GM12875 (cell line): Measurements from ENCODE around the gene TMEM87B.

ENCODE experiments used
- H3K4me3 ChIP-seq: one replicate; pipeline ENCODE4 v1.5.1; 2011; ENCODE audit warnings: low read depth, low read length, control low read depth
- TF ChIP-seq, protein P1 (sequence below): IDR thresholded peaks from 2 replicates; pipeline ENCODE4 v1.5.1; 2011; ENCODE audit warnings: low read depth, mild to moderate bottlenecking, control low read depth, inconsistent platforms, low read length, moderate library complexity, borderline replicate concordance; ENCODE audit not compliant: insufficient read depth

TMEM87B gene

DNA sequence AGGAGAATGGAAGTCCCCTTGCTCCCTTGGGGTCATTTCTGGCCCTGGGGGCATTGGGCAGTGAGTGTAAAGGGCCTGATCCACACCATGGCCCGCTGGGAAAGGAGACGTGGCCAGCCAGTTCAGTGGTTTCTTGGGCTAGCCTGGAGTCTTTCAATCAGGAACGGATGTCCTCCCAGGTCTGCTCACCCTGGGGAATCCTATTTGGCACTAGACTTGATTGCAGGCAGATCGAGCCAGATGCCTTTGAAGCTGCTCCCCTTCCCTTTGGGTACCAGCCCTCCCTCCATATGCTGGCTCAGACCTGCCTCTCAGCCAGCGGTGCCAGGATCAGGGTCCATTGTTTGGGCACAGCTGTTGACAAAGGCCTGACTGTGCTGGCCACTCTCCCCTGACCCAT is 94.1 kb downstream of the TMEM87B start:
- TF ChIP-seq, protein P1, sequence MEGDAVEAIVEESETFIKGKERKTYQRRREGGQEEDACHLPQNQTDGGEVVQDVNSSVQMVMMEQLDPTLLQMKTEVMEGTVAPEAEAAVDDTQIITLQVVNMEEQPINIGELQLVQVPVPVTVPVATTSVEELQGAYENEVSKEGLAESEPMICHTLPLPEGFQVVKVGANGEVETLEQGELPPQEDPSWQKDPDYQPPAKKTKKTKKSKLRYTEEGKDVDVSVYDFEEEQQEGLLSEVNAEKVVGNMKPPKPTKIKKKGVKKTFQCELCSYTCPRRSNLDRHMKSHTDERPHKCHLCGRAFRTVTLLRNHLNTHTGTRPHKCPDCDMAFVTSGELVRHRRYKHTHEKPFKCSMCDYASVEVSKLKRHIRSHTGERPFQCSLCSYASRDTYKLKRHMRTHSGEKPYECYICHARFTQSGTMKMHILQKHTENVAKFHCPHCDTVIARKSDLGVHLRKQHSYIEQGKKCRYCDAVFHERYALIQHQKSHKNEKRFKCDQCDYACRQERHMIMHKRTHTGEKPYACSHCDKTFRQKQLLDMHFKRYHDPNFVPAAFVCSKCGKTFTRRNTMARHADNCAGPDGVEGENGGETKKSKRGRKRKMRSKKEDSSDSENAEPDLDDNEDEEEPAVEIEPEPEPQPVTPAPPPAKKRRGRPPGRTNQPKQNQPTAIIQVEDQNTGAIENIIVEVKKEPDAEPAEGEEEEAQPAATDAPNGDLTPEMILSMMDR, result no peak
- no peak overlapping the region for H3K4me3 ChIP-seq

DNA sequence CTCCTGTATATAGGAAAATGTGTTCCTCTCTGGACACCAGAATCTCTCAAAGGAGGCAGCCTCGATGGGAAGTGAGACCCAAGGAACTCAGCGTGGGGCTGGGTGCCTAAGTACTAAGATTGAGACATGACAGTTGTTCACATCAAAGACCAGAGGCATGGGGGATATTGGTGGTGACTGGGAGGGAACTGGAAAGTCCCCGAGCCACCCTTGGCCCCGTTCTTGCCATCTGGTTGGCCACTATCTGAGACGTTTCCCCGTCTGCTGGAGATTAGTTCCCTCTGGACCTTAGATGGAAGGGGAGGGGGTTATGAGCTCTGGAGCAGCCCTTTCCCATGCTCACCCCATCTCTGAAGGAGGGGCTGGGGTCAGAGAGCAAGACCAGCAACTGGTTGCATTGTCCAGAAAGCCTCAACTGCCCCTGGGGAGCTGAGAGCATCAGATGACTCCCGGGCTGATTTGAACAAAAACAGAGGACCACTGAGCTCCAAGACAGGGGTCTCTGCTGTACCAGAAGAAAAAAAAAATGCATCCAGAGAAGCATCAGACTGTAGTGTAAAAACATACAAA is 94.9 kb downstream of the TMEM87B start:
- TF ChIP-seq, protein P1, result no peak
- H3K4me3 ChIP-seq, result no peak overlapping the region

DNA sequence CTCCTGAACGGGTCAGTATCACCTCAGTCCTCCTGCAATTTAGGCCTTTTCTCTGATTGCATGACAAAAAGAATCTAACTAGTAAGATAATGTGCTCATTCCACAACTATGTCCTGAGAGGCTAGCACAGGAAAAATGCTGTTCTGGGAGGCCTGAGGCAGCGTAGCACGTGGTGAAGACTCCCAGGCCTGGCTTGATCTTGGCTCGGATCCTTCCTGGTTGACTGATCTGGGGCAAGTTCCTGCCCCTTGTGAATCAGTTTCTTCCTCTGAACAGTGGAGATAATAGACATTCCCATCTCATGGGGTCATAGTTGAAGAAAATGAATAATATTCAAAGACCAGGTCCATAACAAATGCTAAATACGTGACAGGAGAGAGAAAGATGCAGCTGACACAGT is 95.4 kb downstream of the TMEM87B start:
- H3K4me3 ChIP-seq, result no peak overlapping the region
- TF ChIP-seq, protein P1, result no peak

DNA sequence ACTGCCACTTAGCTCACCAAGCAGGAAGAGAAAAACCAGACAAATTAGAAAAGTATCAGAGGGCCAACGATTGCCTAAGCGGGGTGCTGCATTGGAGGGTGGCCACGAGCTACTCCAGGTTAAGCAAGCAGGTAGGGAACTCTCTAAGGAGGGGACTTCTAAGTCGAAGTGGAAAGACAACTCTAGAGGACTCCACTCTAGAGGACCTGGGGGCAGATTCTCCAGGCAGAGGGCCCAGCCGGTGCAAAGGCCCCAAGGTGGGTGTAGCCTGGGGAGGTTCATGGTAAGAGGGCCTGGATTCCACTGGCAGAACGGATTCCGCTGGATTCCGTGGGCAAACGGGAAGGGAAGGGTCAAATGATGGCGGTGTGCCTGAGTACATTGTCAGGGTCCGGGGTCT is 95.8 kb downstream of the TMEM87B start:
- H3K4me3 ChIP-seq, result no peak overlapping the region
- TF ChIP-seq, protein P1, result no peak

DNA sequence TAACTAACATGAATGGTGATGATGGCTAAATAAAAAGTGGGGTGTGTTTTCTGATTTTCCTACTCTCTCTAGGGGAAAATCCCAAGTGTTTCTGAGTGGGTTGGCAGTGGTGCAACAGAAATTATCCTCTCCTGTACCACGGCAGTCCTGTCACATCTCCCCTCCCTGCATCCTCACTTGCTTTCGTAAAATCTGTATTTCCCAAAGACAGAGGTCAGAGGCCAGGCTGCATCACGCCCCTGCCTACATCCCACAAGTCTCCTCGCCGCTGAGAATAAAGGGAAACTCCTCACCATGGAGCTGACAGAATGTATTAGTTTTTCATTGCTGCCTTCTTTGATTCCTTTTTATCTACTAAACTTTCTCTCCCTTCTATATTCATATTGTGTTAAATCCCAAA is 96.2 kb downstream of the TMEM87B start:
- TF ChIP-seq, protein P1, result no peak
- no peak overlapping the region for H3K4me3 ChIP-seq

DNA sequence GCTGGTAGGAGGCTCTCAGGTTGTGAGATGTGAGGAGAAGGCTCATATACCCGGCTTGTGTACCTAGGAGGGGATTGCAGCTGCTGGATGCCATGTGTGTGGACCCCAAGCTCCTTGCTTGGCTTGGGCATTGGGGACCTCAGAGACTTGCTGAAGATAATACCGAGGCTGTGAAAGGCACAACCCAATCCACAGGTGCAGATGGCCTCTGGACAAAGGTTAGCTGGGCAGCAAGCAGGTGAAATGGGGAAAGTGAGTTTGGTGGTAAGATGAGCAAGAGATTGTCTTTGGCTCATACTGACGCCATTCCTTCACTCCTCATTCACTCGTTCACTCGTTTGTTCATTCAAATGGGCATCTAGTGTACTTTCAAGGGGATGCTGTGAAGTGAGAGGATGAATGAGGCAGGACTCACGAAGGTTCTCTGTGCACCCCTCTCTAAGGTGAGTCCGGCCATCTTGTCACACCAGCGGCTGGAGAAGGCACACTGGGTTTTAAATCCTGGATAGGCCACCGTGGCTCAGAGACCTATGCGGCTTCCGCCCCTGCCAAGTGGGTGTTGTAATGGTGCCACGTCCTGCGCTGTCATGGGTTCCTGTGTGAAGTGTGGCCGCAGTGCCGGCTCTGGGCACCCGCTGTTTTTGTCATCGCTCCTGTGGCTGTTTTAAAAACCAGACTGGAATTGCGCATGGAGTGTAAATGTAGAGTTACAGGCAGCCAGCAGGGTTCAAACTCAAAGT is 96.8 kb downstream of the TMEM87B start:
- H3K4me3 ChIP-seq, result no peak overlapping the region
- TF ChIP-seq, protein P1, result no peak
